Stimulated activated CD4-positive, alpha-beta T cell treated with anti-CD3 and anti-CD28 coated beads, Interleukin-1b, Interleukin-23, amount 100 ng/mL, for 48 hours (primary cell): ENCODE results near the gene VSIG10L2.

Source experiments
- DNase-seq: peaks from one replicate; pipeline ENCODE4 v3.0.0-alpha.2; 2020

Gene VSIG10L2

GRCh38 chr11:125948278-125949051 is 2.6 kb downstream of the VSIG10L2 start:
- no peak for DNase-seq

DNA sequence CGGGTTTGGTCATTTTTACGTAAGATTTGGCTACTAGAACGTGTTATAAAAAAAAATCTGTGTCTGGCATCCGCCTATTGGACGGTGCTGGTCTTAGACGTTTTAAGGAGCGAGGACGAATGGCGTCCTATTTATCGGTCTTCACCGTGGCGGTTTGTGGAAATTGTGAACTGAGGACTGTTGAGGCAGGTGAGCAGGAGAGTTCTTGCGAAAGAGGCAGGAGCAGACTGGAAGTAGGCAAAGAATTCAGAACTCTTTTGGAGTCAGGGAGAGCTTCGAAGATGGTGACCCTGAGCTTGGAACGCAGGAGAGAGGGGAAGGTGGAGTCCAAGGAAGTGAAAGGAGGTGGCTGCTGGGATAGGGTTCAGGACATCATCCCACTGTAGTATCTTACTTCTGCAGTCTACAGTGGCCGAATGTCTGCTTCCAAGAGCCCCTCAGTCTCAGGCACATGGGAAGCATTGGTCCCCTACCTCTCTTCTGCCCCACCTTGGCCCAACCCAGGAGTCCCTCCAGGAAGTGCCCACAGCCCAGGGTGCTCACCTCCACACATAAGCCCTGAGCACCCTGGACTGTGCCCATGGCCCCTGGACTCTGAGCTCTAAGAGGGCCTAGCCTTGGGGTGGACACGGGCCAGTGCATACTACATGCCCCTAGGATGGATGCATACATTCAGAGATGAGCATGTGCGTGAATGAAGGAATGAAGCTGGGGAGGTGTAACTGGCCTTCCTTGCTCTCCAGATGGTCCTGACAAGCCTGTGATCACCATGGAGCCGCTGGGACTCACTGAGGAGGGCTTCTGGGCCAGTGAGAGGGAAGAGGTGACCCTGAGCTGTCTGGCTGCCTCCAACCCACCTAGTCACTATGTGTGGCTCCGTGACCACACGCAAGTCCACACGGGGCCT is 3.7 kb downstream of the VSIG10L2 start:
- no peak for DNase-seq

DNA sequence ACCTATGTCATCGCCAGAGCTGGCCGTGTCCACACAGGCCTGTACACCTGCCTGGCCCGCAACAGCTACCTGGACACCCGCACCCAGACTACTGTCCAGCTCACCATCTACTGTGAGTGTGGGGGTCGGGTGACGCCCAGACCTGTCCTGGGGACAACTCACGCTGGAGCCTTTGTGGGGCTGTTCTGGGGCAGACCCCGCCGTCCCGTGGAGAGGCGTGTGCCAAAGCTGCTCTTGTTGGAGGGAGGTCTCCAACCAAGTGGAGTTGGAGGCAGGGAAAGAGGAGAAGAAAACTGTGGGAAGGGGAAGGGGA is 4.3 kb downstream of the VSIG10L2 start:
- no peak for DNase-seq

GRCh38 chr11:125950696-125951651 is 5.1 kb downstream of the VSIG10L2 start:
- DNase-seq = no peak

DNA sequence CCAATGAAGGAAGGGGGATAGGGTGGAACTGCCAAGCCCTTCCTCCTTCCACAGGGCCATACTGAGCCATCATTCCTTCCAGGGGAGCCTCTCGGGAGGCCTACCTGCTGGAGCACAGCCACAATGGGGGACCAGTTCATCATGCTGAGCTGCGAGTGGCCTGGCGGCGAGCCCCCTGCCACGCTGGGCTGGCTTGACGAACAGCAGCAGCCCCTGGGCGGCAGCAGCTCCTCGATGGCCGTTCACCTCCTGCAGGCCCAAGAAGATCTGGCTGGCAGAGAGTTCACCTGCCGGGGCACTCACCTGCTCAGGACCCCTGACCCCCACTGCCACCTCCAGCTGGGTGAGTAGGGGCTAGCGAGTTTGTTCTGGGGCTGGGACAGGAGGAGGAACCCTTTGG is 5.9 kb downstream of the VSIG10L2 start:
- no peak for DNase-seq

- DNase-seq = no peak
Measured at GRCh38 chr11:125952559-125952958, 6.7 kb downstream of the VSIG10L2 start.

DNA sequence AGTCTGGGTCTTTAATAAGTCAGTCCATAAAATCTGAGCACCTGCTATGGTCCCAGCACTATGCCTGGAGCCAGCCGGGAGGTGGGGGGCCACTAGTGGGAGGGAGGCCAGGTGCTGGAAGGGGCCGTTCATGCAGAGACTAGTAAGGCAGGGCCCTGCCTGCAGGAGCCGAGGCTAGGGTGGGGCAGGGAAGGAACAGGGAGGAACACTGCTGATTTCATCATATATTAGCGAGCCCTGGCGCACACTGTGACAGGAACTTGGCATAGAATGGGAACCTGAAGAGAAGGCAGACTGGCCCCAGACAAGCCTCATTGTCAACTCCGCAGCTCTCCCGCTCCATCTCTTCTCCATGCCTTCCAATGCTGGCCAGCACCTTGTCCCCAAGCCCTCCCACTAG is 7.1 kb downstream of the VSIG10L2 start:
- no peak for DNase-seq

- DNase-seq = no peak
Measured at GRCh38 chr11:125953401-125953935, 7.6 kb downstream of the VSIG10L2 start.

DNA sequence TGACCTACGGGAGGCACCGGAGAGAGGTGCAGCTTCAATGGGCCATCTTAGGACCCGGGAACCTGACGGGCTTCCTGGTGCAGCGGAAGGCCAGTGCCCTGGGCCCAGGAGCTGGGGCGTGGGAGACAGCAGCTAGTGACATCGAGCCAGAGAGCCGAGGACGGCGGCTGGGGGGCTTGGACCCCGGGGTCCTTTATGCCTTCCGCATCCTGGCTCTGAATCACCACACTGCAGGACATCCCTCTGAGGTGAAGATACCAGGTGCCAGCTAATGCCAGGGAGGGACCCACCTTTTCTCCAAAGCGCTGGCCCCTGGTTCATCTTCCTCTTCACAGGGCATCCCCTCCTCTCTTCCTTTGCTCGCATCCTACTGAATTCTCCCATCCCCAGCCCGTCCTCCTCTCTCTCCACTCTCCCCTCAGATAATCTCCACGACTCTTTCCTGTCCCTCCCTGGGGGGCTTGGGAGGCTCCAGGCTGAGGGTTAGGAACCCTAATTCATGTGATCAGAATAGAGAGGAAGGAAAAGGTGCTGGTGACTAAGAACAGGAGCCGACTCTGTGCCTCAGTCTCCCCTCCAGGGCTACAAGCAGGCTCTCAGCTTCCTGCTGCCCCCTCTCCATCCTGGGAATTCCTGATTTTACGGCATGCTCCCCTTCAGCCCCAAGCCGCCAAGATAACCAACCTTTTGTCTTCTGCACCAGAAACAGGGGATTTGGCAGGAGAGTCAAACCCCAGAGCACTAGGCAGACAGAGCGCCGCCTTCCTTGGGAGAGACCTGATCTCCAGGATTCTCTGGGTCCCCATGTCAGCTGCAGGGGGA is 8.5 kb downstream of the VSIG10L2 start:
- no peak for DNase-seq

DNA sequence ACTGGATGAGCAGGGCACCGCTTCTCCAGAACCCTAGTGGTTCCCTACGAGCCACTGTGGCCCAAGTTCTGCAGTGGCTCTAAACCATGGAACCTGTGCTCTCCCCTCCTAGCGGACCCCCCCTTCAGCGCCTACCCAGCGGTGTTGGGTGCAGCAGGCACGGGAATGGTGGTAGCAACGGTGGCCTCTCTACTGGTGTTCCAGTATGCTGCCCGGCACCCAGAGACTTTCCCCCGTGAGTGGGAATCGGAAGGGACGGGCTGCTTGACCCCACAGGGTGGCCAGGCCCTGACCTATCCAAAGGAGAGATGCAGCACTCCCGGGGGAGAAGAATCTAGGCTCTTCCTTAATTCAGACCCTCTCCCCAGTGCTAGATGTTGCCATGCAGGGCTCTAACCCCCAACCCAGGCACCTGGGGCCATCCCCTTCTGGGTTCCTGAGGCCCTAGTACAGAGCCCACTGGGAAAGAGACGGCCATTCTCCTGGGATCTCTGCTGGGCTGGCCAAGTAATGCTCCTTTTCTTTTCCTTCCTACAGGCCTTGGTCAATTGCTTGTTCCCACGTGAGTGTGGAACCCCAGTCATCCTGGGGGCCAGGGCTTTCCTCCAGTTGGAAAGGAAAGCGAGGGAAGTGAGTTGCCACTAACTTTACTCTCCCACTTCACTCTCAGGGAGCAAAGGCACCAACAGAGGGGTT is 9.2 kb downstream of the VSIG10L2 start:
- no peak for DNase-seq

- no peak for DNase-seq
Measured at GRCh38 chr11:125955856-125956255, 10.0 kb downstream of the VSIG10L2 start.

GRCh38 chr11:125956391-125957134 is 10.7 kb downstream of the VSIG10L2 start:
- no peak for DNase-seq

DNA sequence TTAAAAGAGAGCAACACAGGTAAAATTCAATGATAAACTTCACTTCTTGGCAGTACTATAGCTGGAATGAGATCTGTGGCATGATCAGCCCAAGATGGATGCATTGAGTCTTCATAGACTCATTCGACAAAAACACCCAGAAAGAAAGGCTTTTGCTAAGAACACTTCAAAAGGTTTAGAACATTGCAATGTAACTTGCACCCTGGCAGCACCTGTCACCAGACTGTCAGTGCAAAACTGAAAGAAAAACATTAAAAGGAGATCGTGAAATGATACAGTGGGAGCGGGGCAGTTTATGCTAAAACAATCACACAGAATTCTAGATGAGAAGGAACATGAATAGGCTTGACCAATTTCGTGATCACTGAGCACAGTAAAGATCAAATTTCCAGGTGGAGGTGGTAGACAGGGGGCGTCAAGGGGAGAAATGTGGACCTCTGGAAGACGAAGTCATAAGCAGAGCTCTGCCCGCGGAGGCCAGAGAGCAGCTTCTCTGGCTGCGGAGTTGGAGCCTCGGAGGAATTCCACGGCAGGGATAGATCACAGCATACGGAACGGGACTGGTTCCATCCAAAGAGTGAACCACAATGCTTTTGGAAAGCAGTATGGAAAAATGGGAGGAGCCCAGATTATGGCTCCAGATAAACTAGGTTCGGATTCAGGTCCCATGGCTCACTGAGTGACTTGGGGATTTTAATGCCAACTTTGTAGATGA is 11.9 kb downstream of the VSIG10L2 start:
- no peak for DNase-seq

DNA sequence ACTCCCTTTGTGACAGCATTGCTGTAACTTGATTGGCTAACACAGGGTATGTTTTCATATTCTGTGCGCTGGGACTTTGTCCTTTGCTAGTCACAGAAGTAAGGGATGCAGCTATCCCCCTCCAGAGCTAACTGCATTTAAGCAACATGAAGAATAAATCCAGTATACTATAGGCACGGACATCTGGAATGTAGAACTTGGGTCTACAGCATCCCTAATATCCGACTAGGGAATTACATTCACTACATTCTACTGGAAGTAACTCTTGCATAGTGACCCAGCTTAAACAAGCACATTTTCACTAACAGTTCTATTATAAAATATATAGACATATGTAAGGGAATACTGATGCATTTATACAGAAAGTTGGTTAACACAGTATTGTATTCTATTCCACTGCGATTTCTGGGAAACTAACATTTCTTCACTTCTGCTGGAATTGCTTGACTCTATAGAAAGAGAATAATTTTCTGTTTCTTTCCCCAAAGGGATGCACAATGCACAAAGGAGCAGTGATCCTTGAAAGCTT is 13.1 kb downstream of the VSIG10L2 start:
- DNase-seq = no peak

GRCh38 chr11:125959511-125959910 is 13.7 kb downstream of the VSIG10L2 start:
- no peak for DNase-seq

- DNase-seq = no peak
Measured at GRCh38 chr11:125959931-125960330, 14.1 kb downstream of the VSIG10L2 start.

- no peak for DNase-seq
Measured at GRCh38 chr11:125960771-125961170, 14.9 kb downstream of the VSIG10L2 start.

- DNase-seq = no peak
Measured at GRCh38 chr11:125967515-125967914, 21.7 kb downstream of the VSIG10L2 start.

GRCh38 chr11:125968354-125968753 is 22.5 kb downstream of the VSIG10L2 start:
- no peak for DNase-seq

- no peak for DNase-seq
Measured at GRCh38 chr11:125971618-125972017, 25.8 kb downstream of the VSIG10L2 start.
